Stimulated activated CD4-positive, alpha-beta T cell treated with anti-CD3 and anti-CD28 coated beads, Interleukin-1b, Interleukin-23, amount 100 ng/mL, for 48 hours (primary cell): ENCODE results near the gene CT45A2.
"Not testable (repeated sequence)": the region's sequence is repeated elsewhere in the genome, so short reads cannot be mapped to it uniquely, and the experiment has no call there.

Experiments used
- DNase-seq: peaks from one replicate; pipeline ENCODE4 v3.0.0-alpha.2; 2020

CT45A2 gene, protein sequence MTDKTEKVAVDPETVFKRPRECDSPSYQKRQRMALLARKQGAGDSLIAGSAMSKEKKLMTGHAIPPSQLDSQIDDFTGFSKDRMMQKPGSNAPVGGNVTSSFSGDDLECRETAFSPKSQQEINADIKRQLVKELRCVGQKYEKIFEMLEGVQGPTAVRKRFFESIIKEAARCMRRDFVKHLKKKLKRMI

DNA sequence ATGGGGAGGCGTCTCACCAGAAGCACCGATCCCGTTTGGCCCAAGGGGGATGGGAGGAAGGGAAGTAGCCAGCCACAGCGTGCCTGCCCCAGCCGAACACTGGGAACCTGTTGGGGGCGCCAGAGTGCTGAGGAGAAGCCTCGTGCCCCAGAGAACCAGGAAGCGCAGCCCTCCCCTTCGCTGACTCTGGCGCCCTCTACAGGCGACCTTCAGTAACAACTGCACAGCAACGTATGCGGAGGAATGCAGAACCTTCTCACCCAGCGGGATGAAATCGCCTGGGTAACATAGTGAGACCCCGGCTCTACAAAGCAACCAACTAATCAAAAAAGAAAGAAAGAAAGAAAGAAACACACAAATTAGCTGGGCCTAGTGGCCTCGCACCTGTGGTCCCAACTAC is at the start of gene CT45A2:
Gene CT45A2 (minus strand): TSS at position 101 of the 400 bp plus-strand sequence. CDS start 3,747 bp downstream, outside the sequence.
- not testable (repeated sequence) for DNase-seq

- DNase-seq = not testable (repeated sequence)
Measured at GRCh38 chrX:135854438-135854837, 34.6 kb upstream of the CT45A2 start, which contains the start of gene CT45A8. CT45A8 (minus strand) TSS chrX:135854538; CDS start chrX:135850783, 3,755 bp downstream.

DNA sequence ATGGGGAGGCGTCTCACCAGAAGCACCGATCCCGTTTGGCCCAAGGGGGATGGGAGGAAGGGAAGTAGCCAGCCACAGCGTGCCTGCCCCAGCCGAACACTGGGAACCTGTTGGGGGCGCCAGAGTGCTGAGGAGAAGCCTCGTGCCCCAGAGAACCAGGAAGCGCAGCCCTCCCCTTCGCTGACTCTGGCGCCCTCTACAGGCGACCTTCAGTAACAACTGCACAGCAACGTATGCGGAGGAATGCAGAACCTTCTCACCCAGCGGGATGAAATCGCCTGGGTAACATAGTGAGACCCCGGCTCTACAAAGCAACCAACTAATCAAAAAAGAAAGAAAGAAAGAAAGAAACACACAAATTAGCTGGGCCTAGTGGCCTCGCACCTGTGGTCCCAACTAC is 17.4 kb upstream of the CT45A2 start, which contains the start of gene CT45A7:
Gene CT45A7 (minus strand): TSS at position 101 of the 400 bp plus-strand sequence. CDS start 3,747 bp downstream, outside the sequence.
- not testable (repeated sequence) for DNase-seq

- DNase-seq = not testable (repeated sequence)
Measured at GRCh38 chrX:135802687-135803086, 17.1 kb downstream of the CT45A2 start, which contains the start of gene CT45A6. CT45A6 (minus strand) TSS chrX:135802787; CDS start chrX:135798993, 3,794 bp downstream.

DNA sequence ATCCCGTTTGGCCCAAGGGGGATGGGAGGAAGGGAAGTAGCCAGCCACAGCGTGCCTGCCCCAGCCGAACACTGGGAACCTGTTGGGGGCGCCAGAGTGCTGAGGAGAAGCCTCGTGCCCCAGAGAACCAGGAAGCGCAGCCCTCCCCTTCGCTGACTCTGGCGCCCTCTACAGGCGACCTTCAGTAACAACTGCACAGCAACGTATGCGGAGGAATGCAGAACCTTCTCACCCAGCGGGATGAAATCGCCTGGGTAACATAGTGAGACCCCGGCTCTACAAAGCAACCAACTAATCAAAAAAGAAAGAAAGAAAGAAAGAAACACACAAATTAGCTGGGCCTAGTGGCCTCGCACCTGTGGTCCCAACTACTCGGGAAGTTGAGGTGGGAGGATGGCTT is 34.4 kb downstream of the CT45A2 start, which contains the start of gene CT45A5:
Gene CT45A5 (minus strand): TSS at position 101 of the 400 bp plus-strand sequence. CDS start 3,774 bp downstream, outside the sequence.
- not testable (repeated sequence) for DNase-seq

- DNase-seq = not testable (repeated sequence)
Measured at GRCh38 chrX:135768091-135768490, 51.7 kb downstream of the CT45A2 start, which contains the start of gene CT45A3. CT45A3 (minus strand) TSS chrX:135768191; CDS start chrX:135764444, 3,747 bp downstream.
